Activated CD4-positive, alpha-beta memory T cell treated with anti-CD3 and anti-CD28 coated beads, Interleukin-2, amount 10 ng/mL, durations not matched to agents 7 days and 5 days (primary cell): Measurements from ENCODE around the gene ULK4. TPM values are rescaled to one million over a fixed set of nuclear protein-coding genes. Genes with fewer than 3 reads are reported as not detected.

Source experiments
- CTCF ChIA-PET: fragments of 350-600 bp; sonication (Branson Sonifier 250); formaldehyde crosslinking; loops from one replicate; lab custom pipeline; 2021; ENCODE audit warnings: antibody characterized with exemption, inconsistent platforms; lab: Charles Lee
- POLR2A ChIA-PET: fragments of 350-600 bp; sonication (Branson Sonifier 250); formaldehyde crosslinking; loops from one replicate; lab custom pipeline; 2021; ENCODE audit warnings: antibody characterized with exemption; lab: Charles Lee
- DNase-seq: peaks from one replicate; pipeline ENCODE4 v3.0.0-alpha.2; 2020
- H3K27ac Mint-ChIP-seq: one replicate; pipeline ENCODE4 v1.8.0; 2021; ENCODE audit warnings: mild to moderate bottlenecking, mixed read lengths
- H3K27me3 Mint-ChIP-seq: one replicate; pipeline ENCODE4 v1.8.0; 2021; ENCODE audit warnings: mixed read lengths
- H3K36me3 Mint-ChIP-seq: one replicate; pipeline ENCODE4 v1.8.0; 2021; ENCODE audit warnings: low read depth, mixed read lengths
- H3K4me1 Mint-ChIP-seq: one replicate; pipeline ENCODE4 v1.8.0; 2021; ENCODE audit warnings: mixed read lengths
- H3K4me3 Mint-ChIP-seq: one replicate; pipeline ENCODE4 v1.8.0; 2021; ENCODE audit warnings: mild to moderate bottlenecking, mixed read lengths
- H3K9me3 Mint-ChIP-seq: one replicate; pipeline ENCODE4 v1.8.0; 2021; ENCODE audit warnings: mixed read lengths
- total RNA-seq, 2 experiments: library from RNA; stranded (reverse); gene quantifications; one replicate each; pipeline ENCODE4 v1.2.3, GENCODE V29; 2021

The ULK4 gene
- total RNA-seq, 2 experiments from 2014 or later = 14.1 to 18.2 TPM

- no peak for DNase-seq
- Mint-ChIP-seq H3K36me3 (no peaks in the 10 kb centered on the region), H3K4me3 (no peak overlapping the region), H3K9me3 (no peaks in the 10 kb centered on the region), H3K27me3 (no peaks in the 10 kb centered on the region), H3K27ac (no peak overlapping the region), H3K4me1 (peaks cover 8% of the 10 kb centered on the region)
- POLR2A ChIA-PET = no interaction called here
- CTCF ChIA-PET = no interaction called here
Observed at GRCh38 chr3:41521010-41521655, 440.8 kb downstream of the ULK4 start.

- POLR2A ChIA-PET = no interaction called here
- Mint-ChIP-seq H3K36me3 (no peaks in the 10 kb centered on the region), H3K4me3 (no peak overlapping the region), H3K9me3 (peaks cover 3% of the 10 kb centered on the region), H3K27me3 (no peaks in the 10 kb centered on the region), H3K27ac (no peak overlapping the region), H3K4me1 (peaks cover 3% of the 10 kb centered on the region)
- DNase-seq = no peak
- CTCF ChIA-PET = no interaction called here
Observed at GRCh38 chr3:41519746-41520145, 442.2 kb downstream of the ULK4 start.

- Mint-ChIP-seq H3K4me1 (peaks cover 3% of the 10 kb centered on the region), H3K4me3 (no peak overlapping the region), H3K27me3 (no peaks in the 10 kb centered on the region), H3K27ac (no peak overlapping the region), H3K36me3 (peaks cover 4% of the 10 kb centered on the region), H3K9me3 (peaks cover 6% of the 10 kb centered on the region)
- no peak for DNase-seq
- POLR2A ChIA-PET = no interaction called here
- CTCF ChIA-PET = no interaction called here
Observed at GRCh38 chr3:41518626-41519025, 443.3 kb downstream of the ULK4 start.

DNA sequence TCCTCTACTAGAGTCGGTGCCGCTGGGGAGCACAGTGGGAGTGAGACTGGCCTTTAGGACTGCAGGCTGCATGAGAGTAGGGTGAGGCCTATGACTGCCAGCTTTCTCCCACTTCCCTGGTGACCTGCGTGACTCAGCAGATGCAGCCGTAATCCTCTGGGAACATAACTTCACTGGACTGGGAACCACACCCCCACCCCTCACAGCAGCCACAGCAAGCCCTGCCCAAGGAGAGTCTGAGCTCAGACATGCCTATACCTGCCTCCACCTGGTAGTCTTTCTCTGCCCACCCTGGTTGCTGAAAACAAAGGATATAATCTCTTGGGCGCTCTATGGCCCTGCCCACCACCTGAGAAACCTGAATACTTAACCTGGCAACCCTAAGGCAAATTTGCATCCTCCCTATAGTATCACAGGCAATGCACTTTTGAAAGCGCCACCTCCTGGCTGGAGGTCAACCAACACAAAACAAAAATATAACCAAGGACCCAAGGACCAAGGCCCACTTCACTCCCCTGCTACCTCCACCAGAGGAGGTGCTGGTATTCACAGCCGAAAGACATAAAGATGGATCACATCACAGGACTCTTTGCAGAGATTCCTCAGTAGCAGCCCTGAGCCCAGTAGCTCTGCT lies 453.7 kb downstream of the ULK4 start:
- CTCF ChIA-PET = no interaction called here
- POLR2A ChIA-PET = no interaction called here
- H3K27ac Mint-ChIP-seq = no peak overlapping the region

GRCh38 chr3:41507336-41508062 lies 454.4 kb downstream of the ULK4 start:
- no peaks in the 10 kb centered on the region for H3K4me1 Mint-ChIP-seq
- ChIA-PET POLR2A (no interaction called here), CTCF (no interaction called here)
- peaks cover 8% of the 10 kb centered on the region for H3K9me3 Mint-ChIP-seq
- H3K4me3 Mint-ChIP-seq = no peak overlapping the region
- DNase-seq = no peak
- no peaks in the 10 kb centered on the region for H3K27me3 Mint-ChIP-seq
- no peaks in the 10 kb centered on the region for H3K36me3 Mint-ChIP-seq
- no peak overlapping the region for H3K27ac Mint-ChIP-seq

More for the DNA sequence above, 453.7 kb downstream of the ULK4 start:
- no peak for DNase-seq
- H3K4me1 Mint-ChIP-seq = no peaks in the 10 kb centered on the region
- H3K36me3 Mint-ChIP-seq = no peaks in the 10 kb centered on the region
- no peaks in the 10 kb centered on the region for H3K27me3 Mint-ChIP-seq
- peaks cover 15% of the 10 kb centered on the region for H3K9me3 Mint-ChIP-seq
- H3K4me3 Mint-ChIP-seq = no peak overlapping the region

DNA sequence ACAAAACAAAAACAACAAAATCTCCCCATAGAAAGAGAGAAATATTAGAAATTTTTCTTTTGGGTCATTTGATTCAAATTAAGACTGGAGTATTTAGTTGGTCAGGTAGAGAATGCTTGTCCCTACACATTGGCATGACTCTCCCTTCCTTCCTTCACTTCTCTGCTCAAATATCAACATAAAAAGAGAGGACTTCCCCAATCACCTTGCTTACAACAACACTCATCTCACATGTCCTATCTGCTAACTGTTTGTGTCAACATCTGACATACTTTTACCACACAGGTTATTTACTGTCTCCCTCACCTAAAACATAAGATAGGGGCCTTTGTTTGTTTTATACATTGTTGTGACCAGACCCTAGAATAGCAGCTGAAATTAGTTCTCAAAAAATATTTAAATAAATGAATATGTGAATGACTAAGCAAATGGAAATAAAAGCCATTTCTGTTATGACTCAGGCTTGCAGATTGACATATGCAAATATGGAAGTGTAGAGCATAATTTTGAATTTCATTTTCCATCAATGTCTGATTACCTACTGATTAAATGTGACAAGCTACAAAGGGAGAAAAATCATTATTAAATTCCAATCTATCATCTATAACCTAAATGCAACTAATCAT lies 457.8 kb downstream of the ULK4 start:
- no peak overlapping the region for H3K4me3 Mint-ChIP-seq
- ChIA-PET CTCF (no interaction called here), POLR2A (no interaction called here)
- no peak overlapping the region for H3K27ac Mint-ChIP-seq
- no peaks in the 10 kb centered on the region for H3K27me3 Mint-ChIP-seq
- no peak for DNase-seq
- peaks cover 9% of the 10 kb centered on the region for H3K9me3 Mint-ChIP-seq
- H3K4me1 Mint-ChIP-seq = no peaks in the 10 kb centered on the region
- no peaks in the 10 kb centered on the region for H3K36me3 Mint-ChIP-seq

DNA sequence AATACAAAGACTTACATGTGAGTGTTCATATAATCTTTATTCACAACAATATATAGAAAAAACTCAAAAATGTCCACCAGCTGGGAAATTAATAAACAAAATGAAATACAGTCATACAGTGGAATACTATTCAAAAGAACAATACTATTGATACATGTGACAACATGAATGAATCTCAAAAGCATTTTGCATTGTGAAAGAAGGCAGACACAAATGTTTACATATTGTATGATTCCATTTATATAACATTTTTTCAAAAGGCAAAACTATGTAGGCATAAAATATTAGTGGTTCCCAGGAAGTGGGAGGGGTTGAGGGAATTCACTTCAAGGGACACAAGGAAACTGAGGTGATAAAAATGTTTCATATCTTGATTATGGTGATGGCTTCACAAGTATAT lies 459.4 kb downstream of the ULK4 start:
- no peak overlapping the region for H3K27ac Mint-ChIP-seq
- CTCF ChIA-PET = no interaction called here
- no peak overlapping the region for H3K4me3 Mint-ChIP-seq
- peaks cover 2% of the 10 kb centered on the region for H3K9me3 Mint-ChIP-seq
- H3K36me3 Mint-ChIP-seq = no peaks in the 10 kb centered on the region
- DNase-seq = no peak
- POLR2A ChIA-PET = no interaction called here
- no peaks in the 10 kb centered on the region for H3K27me3 Mint-ChIP-seq
- H3K4me1 Mint-ChIP-seq = no peaks in the 10 kb centered on the region

DNA sequence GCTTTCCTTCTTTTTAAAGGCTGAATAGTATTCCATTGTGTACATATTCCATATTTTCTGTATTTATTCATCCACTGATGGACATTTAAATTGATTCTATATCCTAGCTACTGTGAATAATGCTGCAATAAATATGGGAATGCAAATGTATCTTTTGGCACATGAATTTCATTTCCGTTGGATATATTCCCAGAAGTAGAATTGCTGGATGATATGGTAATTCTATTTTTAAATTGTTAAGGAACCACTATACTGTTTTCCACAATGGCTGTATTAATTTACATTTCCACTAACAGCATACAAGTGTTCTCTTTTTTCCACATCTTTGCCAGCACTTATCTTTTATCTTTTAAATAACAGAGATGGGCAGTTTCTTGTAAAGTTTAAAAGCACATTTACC lies 459.9 kb downstream of the ULK4 start:
- Mint-ChIP-seq H3K27me3 (no peaks in the 10 kb centered on the region), H3K36me3 (no peaks in the 10 kb centered on the region), H3K27ac (no peak overlapping the region), H3K4me1 (no peaks in the 10 kb centered on the region), H3K9me3 (peaks cover 2% of the 10 kb centered on the region), H3K4me3 (no peak overlapping the region)
- DNase-seq = no peak
- ChIA-PET CTCF (no interaction called here), POLR2A (no interaction called here)

GRCh38 chr3:41498847-41499246 lies 463.1 kb downstream of the ULK4 start:
- CTCF ChIA-PET = no interaction called here
- POLR2A ChIA-PET = no interaction called here
- Mint-ChIP-seq H3K4me1 (no peaks in the 10 kb centered on the region), H3K4me3 (no peak overlapping the region), H3K9me3 (peaks cover 2% of the 10 kb centered on the region), H3K27ac (no peak overlapping the region), H3K27me3 (no peaks in the 10 kb centered on the region), H3K36me3 (no peaks in the 10 kb centered on the region)
- no peak for DNase-seq

DNA sequence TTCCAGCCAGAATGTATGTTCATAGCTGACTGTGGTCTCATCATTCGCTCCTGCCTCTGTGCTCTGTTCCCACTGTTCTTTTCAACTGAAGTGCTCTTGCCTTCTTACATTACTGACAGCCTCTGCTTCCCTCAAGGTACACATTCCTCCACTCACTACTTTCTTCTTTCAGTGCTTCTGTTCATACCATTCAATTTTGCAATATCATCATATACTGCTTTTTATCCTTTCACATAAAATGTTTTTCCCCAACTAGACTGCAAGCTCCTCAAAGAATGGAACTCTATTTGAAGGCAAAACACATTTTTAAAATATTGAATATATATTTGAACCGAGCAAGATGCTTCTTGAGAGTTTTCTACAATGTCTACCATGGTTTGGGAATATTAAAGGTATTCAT lies 471.5 kb downstream of the ULK4 start:
- Mint-ChIP-seq H3K9me3 (peaks cover 4% of the 10 kb centered on the region), H3K4me1 (no peaks in the 10 kb centered on the region), H3K27me3 (no peaks in the 10 kb centered on the region), H3K27ac (no peak overlapping the region), H3K4me3 (no peak overlapping the region), H3K36me3 (no peaks in the 10 kb centered on the region)
- ChIA-PET POLR2A (no interaction called here), CTCF (no interaction called here)
- DNase-seq = no peak

DNA sequence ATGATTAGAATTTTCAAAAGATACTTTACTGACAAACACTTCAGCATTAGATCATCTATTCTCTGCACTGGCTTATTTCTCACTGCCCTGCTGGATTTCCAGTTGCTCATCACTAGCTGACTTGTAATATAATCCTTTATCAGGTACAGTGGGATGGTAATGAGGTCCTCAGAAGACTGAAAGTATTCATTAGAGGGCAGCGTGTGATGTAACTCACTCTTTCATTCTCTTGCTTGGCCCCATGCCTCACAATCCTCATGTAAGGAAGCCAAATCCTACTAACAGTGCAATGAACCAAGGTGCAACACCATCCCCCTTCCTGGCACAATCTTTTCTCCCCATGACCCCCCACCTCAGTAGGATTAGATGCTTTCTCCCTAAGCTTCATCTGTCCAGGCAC lies 472.7 kb downstream of the ULK4 start:
- Mint-ChIP-seq H3K9me3 (peaks cover 4% of the 10 kb centered on the region), H3K27me3 (no peaks in the 10 kb centered on the region), H3K4me3 (no peak overlapping the region), H3K4me1 (no peaks in the 10 kb centered on the region), H3K36me3 (no peaks in the 10 kb centered on the region), H3K27ac (no peak overlapping the region)
- ChIA-PET POLR2A (no interaction called here), CTCF (no interaction called here)
- no peak for DNase-seq

- Mint-ChIP-seq H3K4me3 (no peak overlapping the region), H3K36me3 (no peaks in the 10 kb centered on the region), H3K4me1 (no peaks in the 10 kb centered on the region), H3K27ac (no peak overlapping the region), H3K9me3 (peaks cover 4% of the 10 kb centered on the region), H3K27me3 (no peaks in the 10 kb centered on the region)
- ChIA-PET POLR2A (no interaction called here), CTCF (no interaction called here)
- DNase-seq = no peak
Observed at GRCh38 chr3:41488501-41488900, 473.4 kb downstream of the ULK4 start.

- Mint-ChIP-seq H3K27ac (no peak overlapping the region), H3K27me3 (no peaks in the 10 kb centered on the region), H3K36me3 (no peaks in the 10 kb centered on the region), H3K9me3 (peaks cover 4% of the 10 kb centered on the region), H3K4me3 (no peak overlapping the region), H3K4me1 (no peaks in the 10 kb centered on the region)
- no peak for DNase-seq
- POLR2A ChIA-PET = no interaction called here
- CTCF ChIA-PET = no interaction called here
Observed at GRCh38 chr3:41485484-41485883, 476.4 kb downstream of the ULK4 start.
